A549 (cell line): ENCODE data around the gene GSK3B. TPM values are rescaled to one million over a fixed set of nuclear protein-coding genes. Genes with fewer than 3 reads are reported as not detected.
"Not testable (repeated sequence)": the region's sequence is repeated elsewhere in the genome, so short reads cannot be mapped to it uniquely, and the experiment has no call there.

Experiments used
- ATAC-seq, 2 experiments: fragments of 200-7000 bp in 1 of 2; fragments of >200 bp in 1 of 2; cut with Nextera tagmentation in 1 of 2; cut with Tn5 transposase in 1 of 2; 3 replicates each; pipeline versions ENCODE4 v1.8.0 to v1.9.1; 2018 to 2020; ENCODE audit warnings: mild to moderate bottlenecking in 1 of 2, moderate library complexity in 1 of 2
- CTCF ChIA-PET: fragments of 300-600 bp; sonication (Branson Sonifier 250); formaldehyde crosslinking; extraction: SDS; loops from one replicate; lab custom pipeline; 2021; ENCODE audit warnings: antibody characterized with exemption, inconsistent platforms; lab: Yijun Ruan, JAX
- POLR2A ChIA-PET: fragments of 350-600 bp; formaldehyde crosslinking; extraction: SDS; loops from one replicate; lab custom pipeline; 2021; ENCODE audit warnings: antibody characterized with exemption, inconsistent platforms; lab: Yijun Ruan, JAX
- DNase-seq, 2 experiments: peaks; one replicate each; pipeline versions ENCODE4 v3.0.0 to v3.0.0-alpha.2; 2011 to 2016; ENCODE audit warnings: low read depth in 1 of 2, low spot score in 1 of 2
- FAIRE-seq: peaks from 2 replicates; lab custom pipeline; 2011; peaks lifted over from hg19 to GRCh38; lab: Jason Lieb, UNC
- H3K27ac ChIP-seq, 2 experiments: fragments of >200 bp; sonication (Bioruptor Twin); formaldehyde crosslinking; 3 replicates each; pipeline ENCODE4 v1.5.1; 2016 to 2017
- H3K4me1 ChIP-seq: fragments of >200 bp; sonication (Bioruptor Twin); formaldehyde crosslinking; 3 replicates; pipeline ENCODE4 v1.6.1; 2016
- H3K4me2 ChIP-seq: fragments of >200 bp; sonication (Bioruptor Twin); formaldehyde crosslinking; 3 replicates; pipeline ENCODE4 v1.6.1; 2016
- H3K4me3 ChIP-seq: fragments of >200 bp; sonication (Bioruptor Twin); formaldehyde crosslinking; 3 replicates; pipeline ENCODE4 v1.5.1; 2016
- H3K9me3 ChIP-seq: fragments of >200 bp; sonication (Bioruptor Twin); formaldehyde crosslinking; 3 replicates; pipeline ENCODE4 v1.6.1; 2016
- ATOH8 ChIP-seq: fragments of 250-450 bp; sonication (Bioruptor Pico); IDR thresholded peaks from 2 replicates; pipeline ENCODE4 v1.5.0; 2020; ENCODE audit warnings: low read depth, mild to moderate bottlenecking, moderate library complexity
- CEBPB ChIP-seq, 2 experiments: fragments of >200 bp in 1 of 2; sonication (Bioruptor Twin) in 1 of 2; formaldehyde crosslinking in 1 of 2; IDR thresholded peaks; 2 replicates each; pipeline ENCODE4 v1.6.1; 2012 to 2016
- CHD4 ChIP-seq: fragments of 200-600 bp; sonication (generic); IDR thresholded peaks from 2 replicates; pipeline ENCODE4 v1.6.1; 2016; ENCODE audit warnings: antibody characterized with exemption, mild to moderate bottlenecking, borderline replicate concordance
- EHF ChIP-seq: fragments of 250-450 bp; sonication (Bioruptor Pico); IDR thresholded peaks from 2 replicates; pipeline ENCODE4 v1.5.0; 2020; ENCODE audit warnings: mild to moderate bottlenecking
- EHMT2 ChIP-seq: fragments of 200-600 bp; sonication (generic); IDR thresholded peaks from 2 replicates; pipeline ENCODE4 v1.6.1; 2016; ENCODE audit warnings: antibody characterized with exemption, low read depth, mild to moderate bottlenecking, moderate library complexity
- ELK1 ChIP-seq: fragments of 150-350 bp; IDR thresholded peaks from 2 replicates; pipeline ENCODE4 v1.6.1; 2014; ENCODE audit warnings: low read depth, mild to moderate bottlenecking, low read length
- EP300 ChIP-seq, 2 experiments: fragments of >200 bp; sonication (Bioruptor Twin); formaldehyde crosslinking; IDR thresholded peaks; 2 replicates in 1 of 2; 3 replicates in 1 of 2; pipeline ENCODE4 v1.6.1; 2016 to 2017
- FOXS1 ChIP-seq: fragments of 250-450 bp; sonication (Bioruptor Pico); IDR thresholded peaks from 2 replicates; pipeline ENCODE4 v1.5.0; 2020; ENCODE audit warnings: mild to moderate bottlenecking, moderate library complexity
- RARB ChIP-seq: fragments of 250-450 bp; sonication (Bioruptor Pico); IDR thresholded peaks from 2 replicates; pipeline ENCODE4 v1.8.0; 2021; ENCODE audit warnings: mild to moderate bottlenecking, moderate library complexity
- RCOR1 ChIP-seq: fragments of 150-350 bp; IDR thresholded peaks from 2 replicates; pipeline ENCODE4 v1.6.1; 2014; ENCODE audit warnings: antibody characterized with exemption, low read length, low read depth
- RNF2 ChIP-seq: fragments of 200-600 bp; sonication (generic); IDR thresholded peaks from 2 replicates; pipeline ENCODE4 v1.6.1; 2016; ENCODE audit warnings: low read depth, mild to moderate bottlenecking, antibody characterized with exemption, moderate library complexity, borderline replicate concordance
- SMC3 ChIP-seq: fragments of >200 bp; sonication (Bioruptor Twin); formaldehyde crosslinking; IDR thresholded peaks from 3 replicates; pipeline ENCODE4 v1.6.1; 2018; ENCODE audit warnings: inconsistent platforms
- WGBS: methylation state at CpG from one replicate; pipeline ENCODE4 v1.1.6; 2017; ENCODE audit errors: missing lambda C conversion rate; 5-methylcytosine and 5-hydroxymethylcytosine counted together
- polyA plus RNA-seq, 4 experiments: library from polyadenylated mRNA; depleted of rRNA in 3 of 4; stranded (reverse); fragments of >200 nt; fragmentation: RNase III in 1 of 4; extraction: RNeasy Plus Mini Kit Qiagen cat#74134 plus additional on column Dnase treatment in 1 of 4; gene quantifications; 2 replicates in 3 of 4; 3 replicates in 1 of 4; pipeline ENCODE4 v1.2.3, GENCODE V29; 2011 to 2017
- TF ChIP-seq, protein P1 (sequence below): fragments of >200 bp; sonication (Bioruptor Twin); formaldehyde crosslinking; IDR thresholded peaks from 3 replicates; pipeline ENCODE4 v1.5.1; 2016
- TF ChIP-seq, protein P2 (sequence below): fragments of >200 bp; sonication (Bioruptor Twin); formaldehyde crosslinking; IDR thresholded peaks from 3 replicates; pipeline ENCODE4 v1.6.1; 2016

Gene GSK3B
- polyA plus RNA-seq, 2 of the 4 experiments (the other 2 are of a cell fraction) = 30.0 to 49.8 TPM

DNA sequence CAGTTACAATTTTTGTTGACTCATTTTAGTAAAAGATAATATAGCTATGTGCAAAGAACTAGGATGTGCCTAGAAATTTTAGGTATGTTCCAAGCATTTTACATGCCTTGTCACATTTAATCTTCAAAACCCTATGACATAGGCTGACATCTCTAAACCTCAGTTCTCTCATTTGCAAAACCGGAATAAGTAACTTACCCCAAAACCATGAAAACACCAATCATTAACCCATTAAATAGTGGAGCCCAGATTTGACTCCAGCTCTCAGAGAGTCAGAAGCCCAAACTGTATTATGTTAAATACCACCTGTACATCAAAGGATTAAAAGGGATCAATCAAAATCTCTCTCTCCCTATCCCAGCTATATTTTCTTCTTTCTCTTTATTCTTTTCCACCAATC is 36.6 kb downstream of the GSK3B start:
- Histone ChIP-seq H3K9me3 (no peaks in the 10 kb centered on the region), H3K4me1 (peaks cover 4% of the 10 kb centered on the region; the same call in 2 of the 3 replicates), H3K27ac (no peak overlapping the region), H3K4me2 (no peak overlapping the region), H3K4me3 (no peak overlapping the region)
- TF ChIP-seq ELK1 (no peak), RARB (CRISPR knock-in tag) (no peak), RNF2 (no peak), EHF (CRISPR knock-in tag) (no peak), SMC3 (no peak)
- TF ChIP-seq, protein P1, sequence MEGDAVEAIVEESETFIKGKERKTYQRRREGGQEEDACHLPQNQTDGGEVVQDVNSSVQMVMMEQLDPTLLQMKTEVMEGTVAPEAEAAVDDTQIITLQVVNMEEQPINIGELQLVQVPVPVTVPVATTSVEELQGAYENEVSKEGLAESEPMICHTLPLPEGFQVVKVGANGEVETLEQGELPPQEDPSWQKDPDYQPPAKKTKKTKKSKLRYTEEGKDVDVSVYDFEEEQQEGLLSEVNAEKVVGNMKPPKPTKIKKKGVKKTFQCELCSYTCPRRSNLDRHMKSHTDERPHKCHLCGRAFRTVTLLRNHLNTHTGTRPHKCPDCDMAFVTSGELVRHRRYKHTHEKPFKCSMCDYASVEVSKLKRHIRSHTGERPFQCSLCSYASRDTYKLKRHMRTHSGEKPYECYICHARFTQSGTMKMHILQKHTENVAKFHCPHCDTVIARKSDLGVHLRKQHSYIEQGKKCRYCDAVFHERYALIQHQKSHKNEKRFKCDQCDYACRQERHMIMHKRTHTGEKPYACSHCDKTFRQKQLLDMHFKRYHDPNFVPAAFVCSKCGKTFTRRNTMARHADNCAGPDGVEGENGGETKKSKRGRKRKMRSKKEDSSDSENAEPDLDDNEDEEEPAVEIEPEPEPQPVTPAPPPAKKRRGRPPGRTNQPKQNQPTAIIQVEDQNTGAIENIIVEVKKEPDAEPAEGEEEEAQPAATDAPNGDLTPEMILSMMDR = no peak
- WGBS = 97% methylated on average over 1 of the region's 1 CpG
- no peak for ATAC-seq
- CTCF ChIA-PET = no interaction called here
- POLR2A ChIA-PET = interaction anchor here (3.9 kb wide), 1 partner anchor 37 kb away, joined by 10 read pairs; the partner anchor contains the start of gene GSK3B
- FAIRE-seq = no peak
- no peak for DNase-seq

DNA sequence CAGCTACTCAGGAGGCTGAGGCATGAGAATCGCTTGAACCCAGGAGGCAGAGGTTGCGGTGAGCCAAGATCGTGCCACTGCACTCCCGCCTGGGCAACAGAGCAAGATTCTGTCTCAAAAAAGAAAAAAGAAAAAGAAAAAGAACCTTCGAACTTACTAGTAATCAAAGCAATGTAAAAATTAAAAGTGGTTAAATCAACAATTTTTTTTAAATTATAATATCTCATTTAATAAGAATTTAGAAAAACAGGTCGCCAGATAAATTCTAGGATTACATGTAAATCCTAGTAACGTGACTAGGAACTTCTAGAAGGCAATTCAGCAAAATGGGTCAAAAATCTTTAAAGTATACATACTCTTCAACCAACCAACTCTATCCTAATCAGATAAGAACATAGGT is 37.2 kb downstream of the GSK3B start:
- ChIA-PET CTCF (no interaction called here), POLR2A (interaction anchor here (3.9 kb wide), 1 partner anchor 38 kb away, joined by 10 read pairs; the partner anchor contains the start of gene GSK3B)
- FAIRE-seq (no peak), DNase-seq (no peak), ATAC-seq (no peak)
- H3K4me1 ChIP-seq = peaks cover 10% of the 10 kb centered on the region; the same call in 2 of the 3 replicates
- TF ChIP-seq ATOH8 (CRISPR knock-in tag) (no peak), RCOR1 (no peak), EP300 (IDR thresholded peaks at IDR 0.05) (no peak), CHD4 (no peak), CEBPB (IDR thresholded peaks at IDR 0.05) (no peak), FOXS1 (no peak), EHMT2 (no peak)
- TF ChIP-seq, protein P2, sequence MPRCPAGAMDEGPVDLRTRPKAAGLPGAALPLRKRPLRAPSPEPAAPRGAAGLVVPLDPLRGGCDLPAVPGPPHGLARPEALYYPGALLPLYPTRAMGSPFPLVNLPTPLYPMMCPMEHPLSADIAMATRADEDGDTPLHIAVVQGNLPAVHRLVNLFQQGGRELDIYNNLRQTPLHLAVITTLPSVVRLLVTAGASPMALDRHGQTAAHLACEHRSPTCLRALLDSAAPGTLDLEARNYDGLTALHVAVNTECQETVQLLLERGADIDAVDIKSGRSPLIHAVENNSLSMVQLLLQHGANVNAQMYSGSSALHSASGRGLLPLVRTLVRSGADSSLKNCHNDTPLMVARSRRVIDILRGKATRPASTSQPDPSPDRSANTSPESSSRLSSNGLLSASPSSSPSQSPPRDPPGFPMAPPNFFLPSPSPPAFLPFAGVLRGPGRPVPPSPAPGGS = no peak
- H3K4me3 ChIP-seq = no peak overlapping the region
- H3K27ac ChIP-seq = no peak overlapping the region
- no peak overlapping the region for H3K4me2 ChIP-seq
- WGBS = 94% methylated on average over 7 of the region's 7 CpGs
- H3K9me3 ChIP-seq = no peaks in the 10 kb centered on the region

GRCh38 chr3:120053647-120054046 is 40.6 kb downstream of the GSK3B start:
- ATAC-seq, DNase-seq, H3K27ac ChIP-seq, H3K9me3 ChIP-seq, FAIRE-seq, POLR2A ChIA-PET, H3K4me3 ChIP-seq, H3K4me2 ChIP-seq: not testable (repeated sequence)
- peaks cover 17% of the 10 kb centered on the region; the same call in 2 of the 3 replicates for H3K4me1 ChIP-seq
- CTCF ChIA-PET = interaction anchor here (0.6 to 2.2 kb wide), 2 partner anchors 13 to 17 kb away, joined by 4 to 9 read pairs; no protein-coding TSS in a partner anchor
- WGBS = 97% methylated on average over 7 of the region's 7 CpGs
